Measurements from ENCODE around the gene IRF2BP2.

DNA sequence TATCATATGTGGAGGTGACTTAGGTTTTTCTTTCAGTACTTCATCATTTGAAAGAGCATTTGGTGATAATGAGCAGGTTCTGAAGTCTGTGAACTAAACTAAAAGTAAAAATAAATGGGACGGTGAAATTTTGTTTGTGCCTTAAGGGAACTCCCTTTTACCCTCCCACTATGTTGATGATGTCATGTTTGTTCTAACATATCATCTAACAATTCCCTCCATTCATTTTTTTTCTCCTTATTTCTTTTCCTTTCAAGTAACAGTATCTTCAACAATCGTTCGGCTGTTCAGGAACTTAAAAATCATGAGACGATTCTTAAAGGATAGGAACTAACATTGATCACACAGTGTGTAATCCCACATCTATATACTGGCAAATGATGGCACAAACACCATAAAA, 30.0 kb upstream of the IRF2BP2 start:
- no peak for TF ChIP-seq POLR2A (IDR thresholded peaks at IDR 0.05; ENCODE audit: low read length)
- TF ChIP-seq, protein P1, sequence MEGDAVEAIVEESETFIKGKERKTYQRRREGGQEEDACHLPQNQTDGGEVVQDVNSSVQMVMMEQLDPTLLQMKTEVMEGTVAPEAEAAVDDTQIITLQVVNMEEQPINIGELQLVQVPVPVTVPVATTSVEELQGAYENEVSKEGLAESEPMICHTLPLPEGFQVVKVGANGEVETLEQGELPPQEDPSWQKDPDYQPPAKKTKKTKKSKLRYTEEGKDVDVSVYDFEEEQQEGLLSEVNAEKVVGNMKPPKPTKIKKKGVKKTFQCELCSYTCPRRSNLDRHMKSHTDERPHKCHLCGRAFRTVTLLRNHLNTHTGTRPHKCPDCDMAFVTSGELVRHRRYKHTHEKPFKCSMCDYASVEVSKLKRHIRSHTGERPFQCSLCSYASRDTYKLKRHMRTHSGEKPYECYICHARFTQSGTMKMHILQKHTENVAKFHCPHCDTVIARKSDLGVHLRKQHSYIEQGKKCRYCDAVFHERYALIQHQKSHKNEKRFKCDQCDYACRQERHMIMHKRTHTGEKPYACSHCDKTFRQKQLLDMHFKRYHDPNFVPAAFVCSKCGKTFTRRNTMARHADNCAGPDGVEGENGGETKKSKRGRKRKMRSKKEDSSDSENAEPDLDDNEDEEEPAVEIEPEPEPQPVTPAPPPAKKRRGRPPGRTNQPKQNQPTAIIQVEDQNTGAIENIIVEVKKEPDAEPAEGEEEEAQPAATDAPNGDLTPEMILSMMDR (IDR thresholded peaks at IDR 0.05), result no peak
- TF ChIP-seq GATA3 (IDR thresholded peaks at IDR 0.05; ENCODE audit: borderline replicate concordance), result no peak
- TF ChIP-seq, protein P2, sequence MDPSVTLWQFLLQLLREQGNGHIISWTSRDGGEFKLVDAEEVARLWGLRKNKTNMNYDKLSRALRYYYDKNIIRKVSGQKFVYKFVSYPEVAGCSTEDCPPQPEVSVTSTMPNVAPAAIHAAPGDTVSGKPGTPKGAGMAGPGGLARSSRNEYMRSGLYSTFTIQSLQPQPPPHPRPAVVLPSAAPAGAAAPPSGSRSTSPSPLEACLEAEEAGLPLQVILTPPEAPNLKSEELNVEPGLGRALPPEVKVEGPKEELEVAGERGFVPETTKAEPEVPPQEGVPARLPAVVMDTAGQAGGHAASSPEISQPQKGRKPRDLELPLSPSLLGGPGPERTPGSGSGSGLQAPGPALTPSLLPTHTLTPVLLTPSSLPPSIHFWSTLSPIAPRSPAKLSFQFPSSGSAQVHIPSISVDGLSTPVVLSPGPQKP (IDR thresholded peaks at IDR 0.05; ENCODE audit: low read depth, low read length), result no peak

All from A549 (cell line).